RWPE1 (cell line): ENCODE results near the gene IL31.
A peak's percentile ranks its signal among the peaks of the same experiment; 100 is the strongest.

Source experiments
- CTCF ChIA-PET: fragments of 350-600 bp; sonication (Branson Sonifier 250); formaldehyde crosslinking; extraction: SDS; loops from one replicate; lab custom pipeline; 2021; lab: Yijun Ruan, JAX
- POLR2A ChIA-PET: fragments of 400-600 bp; formaldehyde crosslinking; extraction: SDS; loops from one replicate; lab custom pipeline; 2020; ENCODE audit warnings: antibody characterized with exemption; ENCODE audit not compliant: low non-redundant PET; lab: Yijun Ruan, JAX
- DNase-seq: peaks from one replicate; pipeline ENCODE4 v3.0.0; 2012; ENCODE audit warnings: low spot score
- H3K27ac ChIP-seq: fragments of 450-650 bp; 2 replicates; pipeline ENCODE4 v1.5.1; 2017
- CTCF ChIP-seq: fragments of 450-650 bp; conservative IDR thresholded peaks from 2 replicates; pipeline ENCODE4 v1.5.1; 2017; ENCODE audit warnings: low read depth, mild to moderate bottlenecking

The IL31 gene

GRCh38 chr12:122194804-122195203, 20.8 kb upstream of the IL31 start:
- ChIA-PET CTCF (no interaction called here), POLR2A (no interaction called here)

GRCh38 chr12:122192441-122192840, 18.4 kb upstream of the IL31 start:
- no peak for TF ChIP-seq CTCF
- ChIA-PET POLR2A (no interaction called here), CTCF (interaction anchor here (1.1 to 2.0 kb wide), 3 partner anchors 10 to 141 kb away, joined by 6 to 17 read pairs (median 6); partner anchors contain the start of gene LRRC43)

More at GRCh38 chr12:122194804-122195203, 20.8 kb upstream of the IL31 start:
- no peak overlapping the region for H3K27ac ChIP-seq
- no peak for DNase-seq
- TF ChIP-seq CTCF: no peak

GRCh38 chr12:122190842-122191668, 17.0 kb upstream of the IL31 start:
- ChIA-PET POLR2A (no interaction called here), CTCF (interaction anchor here (0.5 to 2.0 kb wide), 20 partner anchors 9 to 136 kb away, joined by 3 to 17 read pairs (median 4); partner anchors contain the start of genes B3GNT4 and LRRC43)
- peak; percentile 79 for TF ChIP-seq CTCF
- no peak overlapping the region for H3K27ac ChIP-seq
- DNase-seq: peak; percentile 74

More at GRCh38 chr12:122192441-122192840, 18.4 kb upstream of the IL31 start:
- DNase-seq: no peak
- no peak overlapping the region for H3K27ac ChIP-seq

GRCh38 chr12:122189626-122190475, 15.8 kb upstream of the IL31 start:
- no peak for TF ChIP-seq CTCF
- POLR2A ChIA-PET: no interaction called here

GRCh38 chr12:122187466-122187865, 13.4 kb upstream of the IL31 start:
- no peak for TF ChIP-seq CTCF
- ChIA-PET CTCF (no interaction called here), POLR2A (no interaction called here)
- no peak overlapping the region for H3K27ac ChIP-seq
- no peak for DNase-seq

More at GRCh38 chr12:122189626-122190475, 15.8 kb upstream of the IL31 start:
- no peak overlapping the region for H3K27ac ChIP-seq
- CTCF ChIA-PET: interaction anchor here (0.6 to 2.0 kb wide), 4 partner anchors 10 to 135 kb away, joined by 3 to 10 read pairs (median 4); no protein-coding TSS in a partner anchor
- no peak for DNase-seq

- CTCF ChIA-PET: no interaction called here
- TF ChIP-seq CTCF: no peak
- POLR2A ChIA-PET: no interaction called here
Observed at GRCh38 chr12:122185494-122186082, 11.6 kb upstream of the IL31 start.

More at GRCh38 chr12:122185494-122186082, 11.6 kb upstream of the IL31 start:
- H3K27ac ChIP-seq: no peak overlapping the region
- no peak for DNase-seq
